Osteocyte (in vitro differentiated cells): ENCODE data around the gene ABCC6. TPM values are rescaled to one million over a fixed set of nuclear protein-coding genes. Genes with fewer than 3 reads are reported as not detected.

Experiments used
- DNase-seq: peaks from one replicate; pipeline ENCODE4 v3.0.0; 2021; ENCODE audit warnings: mixed read lengths; ENCODE audit not compliant: unreplicated experiment; ENCODE audit errors: extremely low spot score
- H3K27ac Mint-ChIP-seq: one replicate; pipeline ENCODE4 v1.8.0; 2021; ENCODE audit warnings: mild to moderate bottlenecking, mixed read lengths; ENCODE audit not compliant: unreplicated experiment
- H3K27me3 Mint-ChIP-seq: one replicate; pipeline ENCODE4 v1.8.0; 2021; ENCODE audit warnings: mixed read lengths; ENCODE audit not compliant: unreplicated experiment
- H3K36me3 Mint-ChIP-seq: one replicate; pipeline ENCODE4 v1.8.0; 2021; ENCODE audit warnings: mixed read lengths; ENCODE audit not compliant: unreplicated experiment
- H3K4me1 Mint-ChIP-seq: one replicate; pipeline ENCODE4 v1.8.0; 2021; ENCODE audit warnings: mixed read lengths; ENCODE audit not compliant: unreplicated experiment
- H3K4me3 Mint-ChIP-seq: one replicate; pipeline ENCODE4 v1.8.0; 2021; ENCODE audit warnings: mild to moderate bottlenecking, moderate library complexity, mixed read lengths; ENCODE audit not compliant: unreplicated experiment
- H3K9me3 Mint-ChIP-seq: one replicate; pipeline ENCODE4 v1.8.0; 2021; ENCODE audit warnings: mixed read lengths; ENCODE audit not compliant: unreplicated experiment
- total RNA-seq: library from RNA; stranded (reverse); gene quantifications from 2 replicates; pipeline ENCODE4 v1.2.1, GENCODE V29; 2021
- TF ChIP-seq, protein P1 (sequence below): fragments of 200-600 bp; sonication (generic); IDR thresholded peaks from 2 replicates; pipeline ENCODE4 v1.5.0; 2021; ENCODE audit warnings: antibody characterized with exemption, mild to moderate bottlenecking, moderate library complexity

ABCC6 gene
- total RNA-seq, 1 donor from 2014 or later = 1.4 TPM

DNA sequence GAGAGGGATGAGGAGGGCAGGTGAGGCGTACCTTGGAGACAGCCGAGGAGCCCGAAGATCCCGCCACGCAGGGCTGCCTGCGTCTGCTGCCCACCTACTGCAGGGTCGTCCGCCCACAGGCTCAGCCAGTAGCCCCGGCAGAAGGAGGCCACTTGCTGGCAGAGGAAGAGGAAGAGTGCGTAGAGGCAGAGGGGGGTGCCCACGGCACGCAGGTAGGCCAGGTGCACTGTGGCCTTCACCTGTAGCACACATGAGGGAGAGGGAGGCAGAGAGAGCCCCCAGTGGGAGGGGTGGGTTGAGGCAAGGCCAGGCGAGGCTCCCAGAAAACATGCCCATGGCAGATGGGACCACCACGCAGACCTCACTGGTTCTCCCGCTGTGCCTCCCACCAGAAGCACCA lies 53.7 kb downstream of the ABCC6 start:
- Mint-ChIP-seq H3K36me3 (no peaks in the 10 kb centered on the region), H3K27me3 (peaks cover 2% of the 10 kb centered on the region), H3K9me3 (no peaks in the 10 kb centered on the region), H3K27ac (no peak overlapping the region), H3K4me3 (no peak overlapping the region), H3K4me1 (no peaks in the 10 kb centered on the region)
- DNase-seq = no peak
- TF ChIP-seq, protein P1, sequence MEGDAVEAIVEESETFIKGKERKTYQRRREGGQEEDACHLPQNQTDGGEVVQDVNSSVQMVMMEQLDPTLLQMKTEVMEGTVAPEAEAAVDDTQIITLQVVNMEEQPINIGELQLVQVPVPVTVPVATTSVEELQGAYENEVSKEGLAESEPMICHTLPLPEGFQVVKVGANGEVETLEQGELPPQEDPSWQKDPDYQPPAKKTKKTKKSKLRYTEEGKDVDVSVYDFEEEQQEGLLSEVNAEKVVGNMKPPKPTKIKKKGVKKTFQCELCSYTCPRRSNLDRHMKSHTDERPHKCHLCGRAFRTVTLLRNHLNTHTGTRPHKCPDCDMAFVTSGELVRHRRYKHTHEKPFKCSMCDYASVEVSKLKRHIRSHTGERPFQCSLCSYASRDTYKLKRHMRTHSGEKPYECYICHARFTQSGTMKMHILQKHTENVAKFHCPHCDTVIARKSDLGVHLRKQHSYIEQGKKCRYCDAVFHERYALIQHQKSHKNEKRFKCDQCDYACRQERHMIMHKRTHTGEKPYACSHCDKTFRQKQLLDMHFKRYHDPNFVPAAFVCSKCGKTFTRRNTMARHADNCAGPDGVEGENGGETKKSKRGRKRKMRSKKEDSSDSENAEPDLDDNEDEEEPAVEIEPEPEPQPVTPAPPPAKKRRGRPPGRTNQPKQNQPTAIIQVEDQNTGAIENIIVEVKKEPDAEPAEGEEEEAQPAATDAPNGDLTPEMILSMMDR = no peak

DNA sequence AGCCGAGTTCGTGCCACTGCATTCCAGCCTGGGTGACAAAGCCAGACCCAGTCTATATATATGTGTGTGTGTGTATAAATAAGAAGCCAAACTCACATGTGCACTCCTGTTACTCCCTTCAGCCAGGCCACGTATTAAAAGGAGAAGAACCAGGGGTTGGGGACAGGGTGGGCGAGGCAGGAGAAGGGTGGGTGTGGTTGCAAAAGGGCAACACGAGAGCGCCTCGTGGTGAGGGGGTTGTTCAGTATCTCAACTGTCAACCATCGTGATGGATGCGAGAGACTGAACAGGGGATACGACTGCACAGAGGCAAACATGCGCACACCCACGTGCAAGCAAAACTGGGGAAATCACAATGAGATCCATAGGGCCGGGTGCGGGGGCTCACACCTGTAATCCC lies 54.9 kb downstream of the ABCC6 start:
- no peaks in the 10 kb centered on the region for H3K4me1 Mint-ChIP-seq
- TF ChIP-seq, protein P1 = no peak
- no peaks in the 10 kb centered on the region for H3K9me3 Mint-ChIP-seq
- H3K36me3 Mint-ChIP-seq = no peaks in the 10 kb centered on the region
- peaks cover 2% of the 10 kb centered on the region for H3K27me3 Mint-ChIP-seq
- H3K4me3 Mint-ChIP-seq = no peak overlapping the region
- no peak overlapping the region for H3K27ac Mint-ChIP-seq
- DNase-seq = no peak

DNA sequence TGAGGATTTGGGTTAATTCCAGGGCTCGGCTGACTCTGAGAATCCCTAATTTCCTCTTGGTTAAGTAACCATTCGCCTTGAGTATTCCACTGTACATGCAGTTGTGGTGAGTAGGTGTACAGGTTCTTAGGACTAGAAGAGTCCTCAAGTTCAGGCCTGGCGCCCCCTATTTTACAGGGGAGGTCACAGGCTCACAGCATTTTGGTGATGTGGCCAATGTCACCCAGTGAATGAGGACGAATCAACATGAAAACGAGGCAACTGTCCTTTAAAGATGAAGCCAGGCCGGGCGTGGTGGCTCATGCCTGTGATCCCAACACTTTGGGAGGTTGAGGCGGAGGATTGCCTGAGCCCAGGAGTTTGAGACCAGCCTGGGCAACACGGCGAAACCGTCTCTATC lies 55.4 kb downstream of the ABCC6 start:
- no peak for DNase-seq

DNA sequence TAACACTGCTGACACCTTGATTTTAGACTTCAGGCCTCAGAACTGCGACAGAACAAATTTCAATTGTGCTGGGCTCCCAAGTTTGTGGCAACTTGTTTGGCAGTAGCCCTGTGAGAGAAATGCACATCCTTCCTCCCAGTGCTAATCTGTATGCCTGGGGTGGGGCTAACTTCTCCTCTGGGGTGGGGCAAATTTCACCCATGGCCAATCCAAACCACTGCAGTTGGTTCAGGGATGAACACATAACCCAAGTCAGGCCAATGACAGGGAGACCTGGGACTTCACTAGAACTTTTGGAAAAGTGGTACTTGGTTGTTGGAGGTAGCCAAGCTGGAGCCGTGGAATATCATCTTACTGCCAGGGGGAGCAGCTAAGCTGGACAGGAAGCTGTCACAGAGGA lies 56.3 kb downstream of the ABCC6 start:
- H3K36me3 Mint-ChIP-seq = no peaks in the 10 kb centered on the region
- no peaks in the 10 kb centered on the region for H3K4me1 Mint-ChIP-seq
- no peak overlapping the region for H3K4me3 Mint-ChIP-seq
- DNase-seq = no peak
- H3K9me3 Mint-ChIP-seq = no peaks in the 10 kb centered on the region
- H3K27me3 Mint-ChIP-seq = peaks cover 2% of the 10 kb centered on the region
- TF ChIP-seq, protein P1 = no peak
- H3K27ac Mint-ChIP-seq = no peak overlapping the region

More for the DNA sequence above, 55.4 kb downstream of the ABCC6 start:
- no peak overlapping the region for H3K4me3 Mint-ChIP-seq
- TF ChIP-seq, protein P1 = no peak
- H3K9me3 Mint-ChIP-seq = no peaks in the 10 kb centered on the region
- no peak overlapping the region for H3K27ac Mint-ChIP-seq
- no peaks in the 10 kb centered on the region for H3K36me3 Mint-ChIP-seq
- no peaks in the 10 kb centered on the region for H3K4me1 Mint-ChIP-seq
- H3K27me3 Mint-ChIP-seq = peaks cover 2% of the 10 kb centered on the region

DNA sequence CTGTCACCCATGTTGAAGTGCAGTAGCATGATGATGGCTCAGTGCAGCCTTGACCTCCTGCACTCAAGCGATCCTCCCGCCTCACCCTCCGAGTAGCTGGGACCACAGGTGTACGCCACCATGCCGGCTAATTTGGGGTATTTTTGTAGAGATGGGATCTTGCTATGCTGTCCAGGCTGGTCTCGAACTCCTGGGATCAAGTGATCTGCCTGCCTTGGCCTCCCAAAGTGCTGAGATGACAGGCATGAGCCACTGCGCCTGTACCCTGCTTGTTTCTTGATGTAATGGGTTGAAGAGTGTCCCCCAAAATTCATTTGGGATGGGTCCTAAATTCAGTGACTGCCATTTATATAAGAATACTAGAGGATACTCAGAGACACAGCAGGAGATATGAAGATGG lies 57.2 kb downstream of the ABCC6 start:
- Mint-ChIP-seq H3K27ac (no peak overlapping the region), H3K4me3 (no peak overlapping the region), H3K4me1 (no peaks in the 10 kb centered on the region), H3K36me3 (no peaks in the 10 kb centered on the region), H3K27me3 (peaks cover 2% of the 10 kb centered on the region), H3K9me3 (no peaks in the 10 kb centered on the region)
- DNase-seq = no peak
- TF ChIP-seq, protein P1 = no peak
